RWPE2 (cell line): Measurements from ENCODE around the gene RASGRF2.
"Not testable (repeated sequence)": the region's sequence is repeated elsewhere in the genome, so short reads cannot be mapped to it uniquely, and the experiment has no call there.

Experiments used
- ATAC-seq: fragments of 200-7000 bp; cut with Tn5 transposase; 3 replicates; pipeline ENCODE4 v1.9.1; 2021; ENCODE audit warnings: low read depth
- DNase-seq: peaks from one replicate; pipeline ENCODE4 v3.0.0-alpha.2; 2020; ENCODE audit warnings: low spot score
- H3K27ac ChIP-seq: fragments of 450-650 bp; 2 replicates; pipeline ENCODE4 v1.5.1; 2017; ENCODE audit warnings: mild to moderate bottlenecking; ENCODE audit not compliant: poor library complexity, severe bottlenecking
- H3K27me3 ChIP-seq: fragments of 250-450 bp; sonication (Bioruptor Pico); 2 replicates; pipeline ENCODE4 v1.5.1; 2021; ENCODE audit warnings: mild to moderate bottlenecking, moderate library complexity; ENCODE audit not compliant: insufficient read depth, poor library complexity, severe bottlenecking
- H3K36me3 ChIP-seq: fragments of 250-450 bp; sonication (Bioruptor Pico); 2 replicates; pipeline ENCODE4 v1.5.1; 2020; ENCODE audit warnings: low read depth, mild to moderate bottlenecking, moderate library complexity
- H3K4me1 ChIP-seq: fragments of 250-450 bp; sonication (Bioruptor Pico); 2 replicates; pipeline ENCODE4 v1.5.1; 2021; ENCODE audit warnings: mild to moderate bottlenecking, moderate library complexity; ENCODE audit not compliant: insufficient read depth, poor library complexity, severe bottlenecking
- H3K4me3 ChIP-seq: fragments of 250-450 bp; sonication (Bioruptor Pico); 2 replicates; pipeline ENCODE4 v1.5.1; 2021; ENCODE audit warnings: mild to moderate bottlenecking, moderate library complexity; ENCODE audit not compliant: severe bottlenecking
- H3K9me3 ChIP-seq: fragments of 250-450 bp; sonication (Bioruptor Pico); 2 replicates; pipeline ENCODE4 v1.5.1; 2021; ENCODE audit warnings: mild to moderate bottlenecking, moderate library complexity; ENCODE audit not compliant: severe bottlenecking
- TF ChIP-seq, protein P1 (sequence below): fragments of 450-650 bp; IDR thresholded peaks from one replicate; pipeline ENCODE4 v1.5.1; 2017; ENCODE audit warnings: mild to moderate bottlenecking, moderate library complexity; ENCODE audit not compliant: poor library complexity, severe bottlenecking

Gene RASGRF2

GRCh38 chr5:81052325-81052724, 92.2 kb downstream of the RASGRF2 start:
- Histone ChIP-seq H3K27me3 (no peaks in the 10 kb centered on the region), H3K9me3 (no peaks in the 10 kb centered on the region), H3K27ac (no peak overlapping the region), H3K4me1 (no peaks in the 10 kb centered on the region), H3K4me3 (no peak overlapping the region), H3K36me3 (no peaks in the 10 kb centered on the region)
- DNase-seq, result no peak
- TF ChIP-seq, protein P1, sequence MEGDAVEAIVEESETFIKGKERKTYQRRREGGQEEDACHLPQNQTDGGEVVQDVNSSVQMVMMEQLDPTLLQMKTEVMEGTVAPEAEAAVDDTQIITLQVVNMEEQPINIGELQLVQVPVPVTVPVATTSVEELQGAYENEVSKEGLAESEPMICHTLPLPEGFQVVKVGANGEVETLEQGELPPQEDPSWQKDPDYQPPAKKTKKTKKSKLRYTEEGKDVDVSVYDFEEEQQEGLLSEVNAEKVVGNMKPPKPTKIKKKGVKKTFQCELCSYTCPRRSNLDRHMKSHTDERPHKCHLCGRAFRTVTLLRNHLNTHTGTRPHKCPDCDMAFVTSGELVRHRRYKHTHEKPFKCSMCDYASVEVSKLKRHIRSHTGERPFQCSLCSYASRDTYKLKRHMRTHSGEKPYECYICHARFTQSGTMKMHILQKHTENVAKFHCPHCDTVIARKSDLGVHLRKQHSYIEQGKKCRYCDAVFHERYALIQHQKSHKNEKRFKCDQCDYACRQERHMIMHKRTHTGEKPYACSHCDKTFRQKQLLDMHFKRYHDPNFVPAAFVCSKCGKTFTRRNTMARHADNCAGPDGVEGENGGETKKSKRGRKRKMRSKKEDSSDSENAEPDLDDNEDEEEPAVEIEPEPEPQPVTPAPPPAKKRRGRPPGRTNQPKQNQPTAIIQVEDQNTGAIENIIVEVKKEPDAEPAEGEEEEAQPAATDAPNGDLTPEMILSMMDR, result no peak
- ATAC-seq, result no peak

GRCh38 chr5:81053282-81053681, 93.1 kb downstream of the RASGRF2 start:
- not testable (repeated sequence) for H3K4me3 ChIP-seq, ATAC-seq, H3K27me3 ChIP-seq, H3K36me3 ChIP-seq, DNase-seq, H3K4me1 ChIP-seq, H3K27ac ChIP-seq, H3K9me3 ChIP-seq

GRCh38 chr5:81058121-81058520, 98.0 kb downstream of the RASGRF2 start:
- no peak overlapping the region for H3K27ac ChIP-seq
- H3K36me3 ChIP-seq, result no peaks in the 10 kb centered on the region
- DNase-seq (no peak), ATAC-seq (no peak)
- H3K9me3 ChIP-seq, result no peaks in the 10 kb centered on the region
- TF ChIP-seq, protein P1, result no peak
- H3K27me3 ChIP-seq, result no peaks in the 10 kb centered on the region
- no peaks in the 10 kb centered on the region for H3K4me1 ChIP-seq
- no peak overlapping the region for H3K4me3 ChIP-seq

GRCh38 chr5:81065492-81065891, 105.3 kb downstream of the RASGRF2 start:
- no peaks in the 10 kb centered on the region for H3K27me3 ChIP-seq
- H3K9me3 ChIP-seq, result no peaks in the 10 kb centered on the region
- no peak for ATAC-seq
- H3K27ac ChIP-seq, result no peak overlapping the region
- TF ChIP-seq, protein P1, result no peak
- no peaks in the 10 kb centered on the region for H3K4me1 ChIP-seq
- H3K4me3 ChIP-seq, result no peak overlapping the region
- H3K36me3 ChIP-seq, result no peaks in the 10 kb centered on the region
- DNase-seq, result no peak

- TF ChIP-seq, protein P1, result no peak
- DNase-seq (no peak), ATAC-seq (no peak)
- H3K36me3 ChIP-seq, result no peaks in the 10 kb centered on the region
- H3K4me3 ChIP-seq, result no peak overlapping the region
- H3K4me1 ChIP-seq, result no peaks in the 10 kb centered on the region
- no peak overlapping the region for H3K27ac ChIP-seq
- H3K27me3 ChIP-seq, result no peaks in the 10 kb centered on the region
- no peaks in the 10 kb centered on the region for H3K9me3 ChIP-seq
These were observed 105.9 kb downstream of the RASGRF2 start for GRCh38 chr5:81066102-81066501.
